GM19324 (cell line): ENCODE data around the gene C11orf52.

Experiments
- ATAC-seq: cut with Tn5 transposase; IDR thresholded peaks from one replicate; pipeline ENCODE4 v1.9.1; 2021; ENCODE audit warnings: mild to moderate bottlenecking, moderate library complexity; ENCODE audit not compliant: unreplicated experiment, low FRiP score

The C11orf52 gene

DNA sequence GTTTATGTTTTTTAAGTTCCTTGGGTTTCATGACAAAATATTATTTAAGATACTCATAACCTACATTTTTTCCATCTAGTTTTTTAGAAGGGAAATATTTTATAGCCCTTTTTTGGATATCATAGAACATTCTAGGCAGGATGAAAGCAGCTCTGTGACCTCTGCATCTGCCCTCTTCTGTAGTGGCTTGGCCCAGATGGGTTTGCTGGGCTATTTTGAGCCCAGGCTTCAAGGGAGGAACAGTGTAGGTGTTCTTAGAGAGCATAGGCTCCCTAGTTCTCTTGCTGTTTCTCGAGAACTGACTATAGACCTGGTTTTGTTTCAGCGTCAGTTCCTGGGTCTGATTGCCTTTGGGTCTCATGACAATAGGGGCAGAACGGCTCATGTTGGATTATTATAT is 50.6 kb downstream of the C11orf52 start:
- no peak for ATAC-seq

DNA sequence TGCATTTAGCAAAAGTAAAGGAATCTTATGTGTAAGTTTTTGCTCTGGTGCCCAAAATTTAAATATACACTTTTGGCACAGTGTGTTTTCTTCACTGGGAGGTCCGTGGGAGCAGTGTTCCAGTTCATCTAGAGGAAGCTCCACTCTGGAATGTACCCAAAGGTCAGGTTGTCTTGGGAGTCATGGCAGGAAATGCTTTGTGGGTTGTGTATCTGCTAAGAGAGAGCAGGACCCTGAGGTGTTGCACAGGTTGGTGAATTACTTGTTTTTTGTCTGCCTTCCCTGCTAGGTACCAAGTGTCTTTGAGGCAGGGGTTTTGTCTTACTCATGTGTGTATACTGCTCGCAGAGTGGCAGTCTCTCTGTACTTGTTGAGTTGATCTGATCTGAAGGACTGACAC is 55.7 kb downstream of the C11orf52 start:
- no peak for ATAC-seq

DNA sequence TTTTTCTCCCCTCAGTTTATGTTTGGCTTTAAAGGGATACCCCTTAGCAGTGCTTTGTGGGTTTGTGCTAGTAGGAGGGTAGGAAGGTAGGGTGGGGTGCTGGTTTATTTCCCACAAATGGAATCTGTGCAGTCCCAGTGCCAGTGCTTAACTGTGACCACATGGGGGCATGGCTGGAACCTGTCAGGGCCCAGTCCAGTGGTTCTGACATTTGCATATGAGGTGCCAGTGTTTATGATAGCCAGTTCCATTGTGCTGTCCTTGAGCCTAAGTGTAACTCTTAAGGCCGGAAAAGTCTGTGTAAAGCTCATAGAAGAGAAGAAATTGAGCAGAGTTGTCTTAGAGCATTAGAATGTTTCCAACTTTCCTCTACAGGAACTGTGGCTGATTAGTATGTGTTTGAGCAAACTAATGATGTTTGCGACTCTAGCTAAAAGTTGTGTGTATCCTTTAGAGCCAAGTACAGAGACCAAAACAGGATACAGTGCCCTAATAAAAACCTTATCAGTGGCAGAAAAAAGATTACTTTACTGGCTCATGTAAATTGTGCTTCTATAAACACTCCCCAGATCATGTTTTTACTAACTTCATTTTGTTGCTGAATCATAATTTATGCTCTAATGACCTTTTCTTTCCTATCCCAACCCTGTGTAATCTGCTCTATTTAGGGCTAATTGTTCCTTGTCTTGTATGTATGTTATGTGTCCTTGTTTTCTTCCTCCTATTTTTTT is 56.5 kb downstream of the C11orf52 start:
- ATAC-seq = no peak

DNA sequence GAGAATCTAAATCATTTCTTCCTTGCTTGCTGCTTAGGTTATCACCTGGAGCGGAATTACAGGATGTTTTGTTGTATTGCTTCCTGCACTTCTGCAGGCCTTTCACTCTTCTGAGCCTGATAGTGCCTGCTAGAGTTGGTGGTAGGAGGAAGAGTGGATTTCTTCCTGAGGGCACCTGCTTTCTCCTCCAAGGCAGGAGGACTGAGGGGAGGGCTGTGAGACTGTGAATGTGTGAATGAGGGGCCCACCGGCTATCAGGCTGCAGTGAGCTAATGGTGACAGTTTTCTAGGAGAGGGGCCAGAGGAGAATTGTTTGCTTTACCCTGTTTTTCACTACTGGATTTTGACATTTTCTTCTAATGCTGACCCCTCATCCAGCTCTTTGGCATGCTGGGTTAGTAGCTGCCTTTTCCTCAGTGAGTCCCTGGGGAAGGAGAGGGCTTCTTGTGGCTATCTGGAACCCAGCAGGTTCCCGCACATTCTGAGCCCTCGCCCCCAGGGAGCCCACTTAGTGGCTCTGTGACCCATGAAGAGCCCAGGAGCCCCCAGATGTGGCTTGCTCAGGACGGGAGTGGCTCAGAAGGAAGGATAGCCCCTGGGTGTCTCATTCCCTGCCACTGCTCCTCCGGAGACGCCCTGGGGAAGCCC is 57.5 kb downstream of the C11orf52 start:
- ATAC-seq = no peak
